Muscle of back (tissue), 11 donors: Measurements from ENCODE around the gene GON4L. TPM values are rescaled to one million over a fixed set of nuclear protein-coding genes. Genes with fewer than 3 reads are reported as not detected.
"Not testable (repeated sequence)": the region's sequence is repeated elsewhere in the genome, so short reads cannot be mapped to it uniquely, and the experiment has no call there.

ENCODE experiments used
- DNase-seq, 3 donors: peaks; one replicate each; pipeline versions ENCODE4 v3.0.0 to v3.0.0-alpha.2; 2013
- polyA plus RNA-seq, 10 donors: library from polyadenylated mRNA; unstranded; fragments of 120-200 nt; gene quantifications; one replicate each; pipeline ENCODE4 v1.2.1, GENCODE V29; 2013; ENCODE audit not compliant: insufficient read length in 10 of 10

The GON4L gene
- polyA plus RNA-seq, 10 donors, result 21.8 to 43.6 (median 30.3) TPM

- not testable (repeated sequence) for DNase-seq
Measured at GRCh38 chr1:155747586-155747985, 109.4 kb downstream of the GON4L start.

- DNase-seq, result peak; percentile 95 to 98 (median 97)
Measured at GRCh38 chr1:155745284-155746228, 111.5 kb downstream of the GON4L start.

GRCh38 chr1:155744711-155745283 lies 112.2 kb downstream of the GON4L start:
- no peak for DNase-seq

- DNase-seq, result no peak
Measured at GRCh38 chr1:155741908-155742307, 115.1 kb downstream of the GON4L start.

- DNase-seq, result no peak
Measured at GRCh38 chr1:155740995-155741394, 116.0 kb downstream of the GON4L start.

- peak; percentile 20 to 52 (median 35) for DNase-seq
Measured at GRCh38 chr1:155729031-155729898, 127.7 kb downstream of the GON4L start.

GRCh38 chr1:155725142-155725541 lies 131.9 kb downstream of the GON4L start:
- DNase-seq, result no peak

- no peak for DNase-seq
Measured at GRCh38 chr1:155719703-155720102, 137.3 kb downstream of the GON4L start.

GRCh38 chr1:155718524-155719115 lies 138.4 kb downstream of the GON4L start:
- DNase-seq, result not testable (repeated sequence)

GRCh38 chr1:155717041-155717440 lies 140.0 kb downstream of the GON4L start:
- DNase-seq, result no peak

- no peak for DNase-seq
Measured at GRCh38 chr1:155715777-155716176, 141.2 kb downstream of the GON4L start.

- DNase-seq, result not testable (repeated sequence)
Measured at GRCh38 chr1:155715056-155715455, 142.0 kb downstream of the GON4L start.

- no peak for DNase-seq
Measured at GRCh38 chr1:155713075-155713474, 143.9 kb downstream of the GON4L start.

- DNase-seq, result not testable (repeated sequence)
Measured at GRCh38 chr1:155712636-155713035, 144.4 kb downstream of the GON4L start.

GRCh38 chr1:155711457-155711856 lies 145.6 kb downstream of the GON4L start:
- not testable (repeated sequence) for DNase-seq

- no peak for DNase-seq
Measured at GRCh38 chr1:155709391-155709790, 147.6 kb downstream of the GON4L start.

- DNase-seq, result peak in 1 of 3 donors; percentile 13
Measured at GRCh38 chr1:155706139-155706538, 150.9 kb downstream of the GON4L start.

- DNase-seq, result not testable (repeated sequence)
Measured at GRCh38 chr1:155704414-155704813, 152.6 kb downstream of the GON4L start.

GRCh38 chr1:155703216-155703615 lies 153.8 kb downstream of the GON4L start:
- no peak for DNase-seq

- not testable (repeated sequence) for DNase-seq
Measured at GRCh38 chr1:155701675-155702074, 155.3 kb downstream of the GON4L start.
